K562 (cell line): Measurements from ENCODE around the gene SCAPER. TPM values are rescaled to one million over a fixed set of nuclear protein-coding genes. Genes with fewer than 3 reads are reported as not detected.

ENCODE experiments used
- ATAC-seq: fragments of 200-7000 bp; cut with Tn5 transposase; 3 replicates; pipeline ENCODE4 v1.9.1; 2020; ENCODE audit warnings: moderate library complexity
- BruUV-seq: library from RNA; stranded (reverse); fragments of 400-500 nt; replicated peaks from 2 replicates; lab custom pipeline; 2021; lab: Mats Ljungman, UMichigan
- CTCF ChIA-PET: fragments of 300-600 bp; formaldehyde crosslinking; extraction: SDS; loops from one replicate; lab custom pipeline; 2021; ENCODE audit warnings: low intra/inter-chr PET ratio; lab: Yijun Ruan, JAX
- POLR2A ChIA-PET: fragments of 300-600, 350-650 bp; sonication (Branson Sonifier 250); formaldehyde crosslinking; extraction: SDS; loops from one replicate; lab custom pipeline; 2021; ENCODE audit warnings: antibody characterized with exemption, inconsistent platforms; lab: Yijun Ruan, JAX
- DNase-seq, 4 experiments: peaks; one replicate each; pipeline versions ENCODE4 v3.0.0 to v3.0.0-alpha.2; 2011 to 2018; ENCODE audit warnings: low spot score in 3 of 4, mixed read lengths in 3 of 4; ENCODE audit errors: extremely low read depth in 1 of 4
- FAIRE-seq: peaks from 2 replicates; lab custom pipeline; 2011; peaks lifted over from hg19 to GRCh38; lab: Jason Lieb, UNC
- H2AFZ ChIP-seq: 2 replicates; pipeline ENCODE4 v1.6.0; 2011; ENCODE audit warnings: low read depth, low read length, control low read depth, inconsistent platforms
- H3K27ac ChIP-seq: fragments of 200-600 bp; 3 replicates; pipeline ENCODE4 v1.8.0; 2011; ENCODE audit warnings: low read depth, mild to moderate bottlenecking, control low read depth, inconsistent platforms, low read length, moderate library complexity, mixed read lengths; ENCODE audit errors: extremely low read depth
- H3K27me3 ChIP-seq, 2 experiments: fragments of 300-600 bp in 1 of 2; 2 replicates in 1 of 2; 3 replicates in 1 of 2; pipeline versions ENCODE4 v1.6.0 to v1.8.0; 2011; ENCODE audit warnings: inconsistent platforms in 2 of 2, low read length in 2 of 2, mild to moderate bottlenecking in 1 of 2, mixed read lengths in 1 of 2, moderate library complexity in 1 of 2; ENCODE audit not compliant: control insufficient read depth in 2 of 2, insufficient read depth in 2 of 2
- H3K36me3 ChIP-seq: fragments of 300-600 bp; 3 replicates; pipeline ENCODE4 v1.8.0; 2011; ENCODE audit warnings: mild to moderate bottlenecking, low read length, inconsistent platforms; ENCODE audit not compliant: control insufficient read depth, insufficient read depth
- H3K4me1 ChIP-seq, 2 experiments: fragments of 200-600 bp in 1 of 2; replicated peaks in 1 of 2; 2 replicates in 1 of 2; 3 replicates in 1 of 2; pipeline versions ENCODE4 v1.5.1 to v1.8.0; 2011; ENCODE audit warnings: inconsistent platforms in 2 of 2, low read length in 2 of 2, mild to moderate bottlenecking in 1 of 2, mixed read lengths in 1 of 2, moderate library complexity in 1 of 2; ENCODE audit not compliant: control insufficient read depth in 2 of 2, insufficient read depth in 2 of 2
- H3K4me2 ChIP-seq: 2 replicates; pipeline ENCODE4 v1.6.1; 2011; ENCODE audit warnings: low read length, control low read depth, inconsistent platforms, mixed read lengths; ENCODE audit not compliant: insufficient read depth
- H3K4me3 ChIP-seq: fragments of 200-600 bp; sonication (generic), shearing (Covaris generic); 2 replicates; pipeline ENCODE4 v1.5.1; 2016; ENCODE audit warnings: control low read depth, inconsistent platforms
- H3K79me2 ChIP-seq: fragments of 200-600 bp; 3 replicates; pipeline ENCODE4 v1.8.0; 2011; ENCODE audit warnings: low read length, inconsistent platforms; ENCODE audit not compliant: control insufficient read depth, insufficient read depth
- H3K9ac ChIP-seq, 2 experiments: 2 replicates each; pipeline versions ENCODE4 v1.6.0 to v1.6.1; 2011; ENCODE audit warnings: low read depth in 2 of 2, low read length in 2 of 2, control low read depth in 1 of 2, inconsistent platforms in 1 of 2, mild to moderate bottlenecking in 1 of 2, mixed read lengths in 1 of 2; ENCODE audit not compliant: insufficient read depth in 1 of 2
- H3K9me1 ChIP-seq: one replicate; pipeline ENCODE4 v1.6.0; 2011; ENCODE audit warnings: inconsistent platforms, mild to moderate bottlenecking, low read length, moderate library complexity; ENCODE audit not compliant: control insufficient read depth, insufficient read depth
- H3K9me3 ChIP-seq: replicated peaks from 2 replicates; pipeline ENCODE4 v1.5.1; 2011; ENCODE audit warnings: low read depth, low read length, inconsistent platforms; ENCODE audit not compliant: control insufficient read depth, insufficient read depth
- H4K20me1 ChIP-seq: replicated peaks from 2 replicates; pipeline ENCODE4 v1.6.1; 2011; ENCODE audit warnings: low read length, inconsistent platforms, mixed read lengths; ENCODE audit not compliant: control insufficient read depth, insufficient read depth
- C11orf30 ChIP-seq: fragments of 450-650 bp; IDR thresholded peaks from 2 replicates; pipeline ENCODE4 v1.6.1; 2016; ENCODE audit warnings: low read depth, mild to moderate bottlenecking
- MAFF ChIP-seq: IDR thresholded peaks from 2 replicates; pipeline ENCODE4 v1.6.1; 2012; ENCODE audit warnings: low read length, improper control_type of control experiment
- ZNF316 ChIP-seq: fragments of 450-650 bp; IDR thresholded peaks from 2 replicates; pipeline ENCODE4 v1.6.1; 2016
- WGBS: fragments of 100-300 bp; shearing (Covaris generic); methylation state at CpG from one replicate; pipeline ENCODE4 v1.1.6; 2016; ENCODE audit warnings: low coverage, mixed read lengths; ENCODE audit not compliant: insufficient coverage; ENCODE audit errors: missing lambda C conversion rate; 5-methylcytosine and 5-hydroxymethylcytosine counted together
- in situ Hi-C: fragments of 300-500 bp; cut with MboI; formaldehyde crosslinking; loops from 4 replicates; pipeline ENCODE4 v1.15.0; 2018; ENCODE audit warnings: inconsistent platforms, mixed read lengths
- intact Hi-C: fragments of 100-400 bp; cut with micrococcal nuclease; formaldehyde crosslinking; loops from 2 replicates; pipeline ENCODE4 v1.14.2; 2022
- polyA plus RNA-seq, 8 experiments: library from polyadenylated mRNA; depleted of rRNA in 4 of 8; stranded (reverse) in 5 of 8; unstranded in 3 of 8; fragments of >200 nt; fragmentation: Nextera tagmentation in 2 of 8; fragmentation: Illumina TruSeq in 1 of 8; extraction: Ambion mirVana in 2 of 8; extraction: Trizol in 1 of 8; gene quantifications; 2 replicates each; pipeline versions ENCODE4 v1.2.1 to v1.2.3, GENCODE V29; 2011 to 2014; ENCODE audit warnings: inconsistent platforms in 1 of 8, missing spikeins in 1 of 8
- total RNA-seq, 7 experiments: library from RNA; depleted of rRNA in 6 of 7; stranded (reverse); fragments of >200 nt in 6 of 7; fragmentation: Illumina TruSeq in 2 of 7; extraction: Trizol in 2 of 7; gene quantifications; 2 replicates each; pipeline versions ENCODE4 v1.2.1 to v1.2.3, GENCODE V29; 2011 to 2021; ENCODE audit warnings: low replicate concordance in 1 of 7
- TF ChIP-seq, protein P1 (sequence below): sonication (generic); formaldehyde crosslinking; IDR thresholded peaks from 2 replicates; pipeline ENCODE4 v1.8.0; 2022; ENCODE audit warnings: missing genetic modification reagents, mild to moderate bottlenecking, borderline replicate concordance

SCAPER gene
- total and polyA plus RNA-seq, 9 of the 15 experiments (the other 6 are each of a cell fraction or from before 2014, with no cell fraction given): 1.3 to 5.7 (median 3.2) TPM

DNA sequence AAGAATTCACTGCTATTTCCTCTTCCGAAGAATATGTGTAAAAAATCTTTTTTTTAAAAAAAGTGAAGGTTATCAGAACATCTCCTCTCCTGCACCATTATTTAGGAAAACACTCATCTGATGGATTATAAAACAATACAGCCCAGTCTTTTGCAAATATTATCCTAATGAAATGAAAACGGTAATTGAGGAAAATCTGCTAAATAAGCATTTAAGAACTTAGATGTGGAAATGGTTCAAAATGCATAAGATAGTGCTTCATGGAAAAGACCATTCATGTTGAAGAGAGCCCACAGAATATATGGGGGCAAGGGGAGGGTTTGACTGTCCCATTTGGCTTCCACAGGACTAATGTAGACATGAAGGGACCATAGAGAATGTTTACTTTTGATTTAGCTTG, 520.7 kb downstream of the SCAPER start:
- Histone ChIP-seq H3K4me1 (no peaks in the 10 kb centered on the region), H4K20me1 (no peaks in the 10 kb centered on the region), H3K9ac (no peak overlapping the region), H3K27ac (no peak overlapping the region), H3K9me3 (no peaks in the 10 kb centered on the region), H2AFZ (no peak overlapping the region), H3K27me3 (peaks cover 3 to 9% of the 10 kb centered on the region in 2 experiments; a peak in 2 of 5 replicates), H3K4me2 (no peak overlapping the region), H3K79me2 (no peaks in the 10 kb centered on the region), H3K4me3 (no peak overlapping the region), H3K36me3 (no peaks in the 10 kb centered on the region), H3K9me1 (no peaks in the 10 kb centered on the region)
- BruUV-seq: no TSS peak
- in situ Hi-C loops (no loop called here), intact Hi-C loops (no loop called here)
- FAIRE-seq (no peak), DNase-seq (no peak), ATAC-seq (no peak)
- TF ChIP-seq MAFF (0 out of 2 replicates have a peak, but pooled peaks have one; percentile 25), C11orf30 (peak; percentile 52), ZNF316 (peak; percentile 65)
- TF ChIP-seq, protein P1, sequence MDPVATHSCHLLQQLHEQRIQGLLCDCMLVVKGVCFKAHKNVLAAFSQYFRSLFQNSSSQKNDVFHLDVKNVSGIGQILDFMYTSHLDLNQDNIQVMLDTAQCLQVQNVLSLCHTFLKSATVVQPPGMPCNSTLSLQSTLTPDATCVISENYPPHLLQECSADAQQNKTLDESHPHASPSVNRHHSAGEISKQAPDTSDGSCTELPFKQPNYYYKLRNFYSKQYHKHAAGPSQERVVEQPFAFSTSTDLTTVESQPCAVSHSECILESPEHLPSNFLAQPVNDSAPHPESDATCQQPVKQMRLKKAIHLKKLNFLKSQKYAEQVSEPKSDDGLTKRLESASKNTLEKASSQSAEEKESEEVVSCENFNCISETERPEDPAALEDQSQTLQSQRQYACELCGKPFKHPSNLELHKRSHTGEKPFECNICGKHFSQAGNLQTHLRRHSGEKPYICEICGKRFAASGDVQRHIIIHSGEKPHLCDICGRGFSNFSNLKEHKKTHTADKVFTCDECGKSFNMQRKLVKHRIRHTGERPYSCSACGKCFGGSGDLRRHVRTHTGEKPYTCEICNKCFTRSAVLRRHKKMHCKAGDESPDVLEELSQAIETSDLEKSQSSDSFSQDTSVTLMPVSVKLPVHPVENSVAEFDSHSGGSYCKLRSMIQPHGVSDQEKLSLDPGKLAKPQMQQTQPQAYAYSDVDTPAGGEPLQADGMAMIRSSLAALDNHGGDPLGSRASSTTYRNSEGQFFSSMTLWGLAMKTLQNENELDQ (CRISPR knock-in tag): no peak
- CTCF ChIA-PET: no interaction called here
- POLR2A ChIA-PET: interaction anchor here (0.5 kb wide), 1 partner anchor 97 kb away, joined by 3 read pairs; no protein-coding TSS in a partner anchor
- WGBS: 0% methylated on average over 2 of the region's 2 CpGs
